Mammary epithelial cell (primary cell): ENCODE results near the gene TCAIM.

Source experiments
- EZH2 ChIP-seq: IDR thresholded peaks from 2 replicates; pipeline ENCODE4 v1.6.1; 2012; ENCODE audit warnings: low read length, inconsistent platforms, borderline replicate concordance
- TF ChIP-seq, protein P1 (sequence below), 2 donors: IDR thresholded peaks in 1 of 2; conservative IDR thresholded peaks in 1 of 2; 2 replicates each; pipeline ENCODE4 v1.5.1; 2011 to 2012; ENCODE audit warnings: inconsistent platforms in 2 of 2, low read length in 2 of 2, mild to moderate bottlenecking in 2 of 2, control low read depth in 1 of 2, low read depth in 1 of 2; ENCODE audit not compliant: insufficient read depth in 1 of 2; ENCODE audit errors: extremely low read depth in 1 of 2

DNA sequence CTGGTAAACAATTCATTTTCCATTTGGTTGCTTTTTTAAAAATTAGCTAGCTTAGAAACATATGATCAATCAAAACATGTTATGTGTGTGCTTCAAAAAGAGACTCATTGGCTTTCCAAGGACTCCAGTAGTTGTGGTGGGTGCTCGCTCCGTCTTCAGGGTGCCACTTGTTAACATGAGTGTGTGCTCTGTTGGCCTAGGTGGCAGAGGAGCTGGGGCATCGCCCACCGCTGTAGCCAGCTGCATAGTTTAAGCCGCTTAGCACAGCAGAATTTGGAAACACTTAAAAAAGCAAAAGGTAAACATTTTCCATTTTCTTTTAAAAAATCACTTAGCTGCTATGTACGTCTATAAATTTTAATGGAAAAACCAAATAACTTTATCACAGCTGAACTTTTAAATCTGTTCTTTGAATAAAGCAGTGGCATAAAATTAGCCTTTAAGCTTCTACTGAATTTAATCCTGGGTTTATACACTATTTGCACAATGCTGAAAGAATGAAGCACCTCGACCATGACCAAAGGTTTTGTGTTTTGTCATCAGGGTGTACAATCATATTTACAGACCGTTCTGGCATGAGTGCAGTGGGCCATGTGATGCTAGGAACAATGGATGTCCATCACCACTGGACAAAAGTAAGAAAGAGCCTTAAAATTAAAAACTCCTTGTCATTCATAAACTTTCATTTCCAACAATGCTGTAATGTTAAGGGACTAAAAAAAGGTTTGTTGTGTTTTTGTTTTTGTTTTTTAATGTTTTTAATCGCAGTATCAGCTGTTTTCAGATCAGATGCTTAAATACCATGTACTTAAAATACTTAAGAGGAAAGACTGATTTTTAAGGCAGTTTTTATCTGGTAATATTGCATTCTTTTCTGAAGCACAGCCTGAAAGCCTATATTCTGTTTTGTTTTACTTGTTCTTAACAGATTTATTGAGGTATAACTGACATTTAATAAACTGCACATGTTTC, 57.9 kb downstream of the TCAIM start:
- TF ChIP-seq, protein P1, sequence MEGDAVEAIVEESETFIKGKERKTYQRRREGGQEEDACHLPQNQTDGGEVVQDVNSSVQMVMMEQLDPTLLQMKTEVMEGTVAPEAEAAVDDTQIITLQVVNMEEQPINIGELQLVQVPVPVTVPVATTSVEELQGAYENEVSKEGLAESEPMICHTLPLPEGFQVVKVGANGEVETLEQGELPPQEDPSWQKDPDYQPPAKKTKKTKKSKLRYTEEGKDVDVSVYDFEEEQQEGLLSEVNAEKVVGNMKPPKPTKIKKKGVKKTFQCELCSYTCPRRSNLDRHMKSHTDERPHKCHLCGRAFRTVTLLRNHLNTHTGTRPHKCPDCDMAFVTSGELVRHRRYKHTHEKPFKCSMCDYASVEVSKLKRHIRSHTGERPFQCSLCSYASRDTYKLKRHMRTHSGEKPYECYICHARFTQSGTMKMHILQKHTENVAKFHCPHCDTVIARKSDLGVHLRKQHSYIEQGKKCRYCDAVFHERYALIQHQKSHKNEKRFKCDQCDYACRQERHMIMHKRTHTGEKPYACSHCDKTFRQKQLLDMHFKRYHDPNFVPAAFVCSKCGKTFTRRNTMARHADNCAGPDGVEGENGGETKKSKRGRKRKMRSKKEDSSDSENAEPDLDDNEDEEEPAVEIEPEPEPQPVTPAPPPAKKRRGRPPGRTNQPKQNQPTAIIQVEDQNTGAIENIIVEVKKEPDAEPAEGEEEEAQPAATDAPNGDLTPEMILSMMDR (conservative IDR thresholded peaks at IDR 0.05 in 1 of 2, IDR thresholded peaks at IDR 0.05 in 1 of 2; ENCODE audit: extremely low read depth in 1 of 2, insufficient read depth in 1 of 2, low read depth in 1 of 2, low read length in 2 of 2): no peak
- no peak for TF ChIP-seq EZH2
